Endothelial cell of umbilical vein (primary cell): ENCODE measurements around the gene CDK17.

Experiments
- EZH2 ChIP-seq: IDR thresholded peaks from 2 replicates; pipeline ENCODE4 v1.6.1; 2012; ENCODE audit warnings: borderline replicate concordance, low read depth, mild to moderate bottlenecking, moderate library complexity, low read length, inconsistent platforms; ENCODE audit not compliant: severe bottlenecking
- FOS ChIP-seq: IDR thresholded peaks from 2 replicates; pipeline ENCODE4 v1.6.1; 2011; ENCODE audit warnings: mild to moderate bottlenecking, low read length, moderate library complexity, borderline replicate concordance; ENCODE audit not compliant: insufficient read depth
- JUN ChIP-seq: IDR thresholded peaks from 2 replicates; pipeline ENCODE4 v1.6.1; 2011; ENCODE audit warnings: borderline replicate concordance, low read depth; ENCODE audit not compliant: insufficient read length, insufficient read depth
- MYC ChIP-seq: IDR thresholded peaks from one replicate; pipeline ENCODE4 v1.6.1; 2011; ENCODE audit warnings: mild to moderate bottlenecking, low read depth, low read length
- POLR2A ChIP-seq: IDR thresholded peaks from 2 replicates; pipeline ENCODE4 v1.6.1; 2012; ENCODE audit warnings: low read depth, mild to moderate bottlenecking, control low read depth, low read length
- POLR2AphosphoS5 ChIP-seq: IDR thresholded peaks from 2 replicates; pipeline ENCODE4 v1.6.1; 2012; ENCODE audit warnings: low read depth, mild to moderate bottlenecking, control low read depth, low read length, moderate library complexity; ENCODE audit not compliant: insufficient read depth
- TF ChIP-seq, protein P1 (sequence below), 2 donors: IDR thresholded peaks; 1 replicate in 1 of 2; 2 replicates in 1 of 2; pipeline ENCODE4 v1.5.1; 2011; ENCODE audit warnings: low read length in 2 of 2, mild to moderate bottlenecking in 2 of 2, moderate library complexity in 2 of 2, control low read depth in 1 of 2, inconsistent platforms in 1 of 2, low read depth in 1 of 2; ENCODE audit not compliant: insufficient read depth in 1 of 2; ENCODE audit errors: extremely low read depth in 1 of 2
- TF ChIP-seq, protein P2 (sequence below): IDR thresholded peaks from 2 replicates; pipeline ENCODE4 v1.6.1; 2011; ENCODE audit not compliant: insufficient read depth, insufficient read length

DNA sequence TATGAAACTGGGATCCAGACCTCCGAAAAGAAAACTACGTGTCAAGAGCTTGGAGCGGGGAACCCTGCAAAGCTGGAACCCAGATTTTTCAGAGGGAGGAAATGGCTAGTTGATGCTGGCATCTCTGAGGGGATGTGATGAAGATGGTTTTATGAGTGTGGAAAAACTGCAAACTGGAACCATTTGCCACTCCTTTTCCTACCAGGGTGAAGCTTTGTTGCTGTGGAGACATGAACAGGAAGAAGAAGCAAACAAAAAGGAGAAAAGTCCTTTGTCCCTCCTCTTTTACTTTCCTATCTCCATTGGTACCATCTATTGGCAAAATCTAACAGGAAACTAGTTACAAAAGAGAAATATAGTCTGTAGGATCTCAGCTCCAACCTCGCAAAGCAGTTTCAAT lies 39.2 kb downstream of the CDK17 start:
- TF ChIP-seq POLR2AphosphoS5 (no peak), EZH2 (no peak), POLR2A (peak; percentile 35), MYC (no peak), JUN (no peak), FOS (no peak)
- TF ChIP-seq, protein P1, sequence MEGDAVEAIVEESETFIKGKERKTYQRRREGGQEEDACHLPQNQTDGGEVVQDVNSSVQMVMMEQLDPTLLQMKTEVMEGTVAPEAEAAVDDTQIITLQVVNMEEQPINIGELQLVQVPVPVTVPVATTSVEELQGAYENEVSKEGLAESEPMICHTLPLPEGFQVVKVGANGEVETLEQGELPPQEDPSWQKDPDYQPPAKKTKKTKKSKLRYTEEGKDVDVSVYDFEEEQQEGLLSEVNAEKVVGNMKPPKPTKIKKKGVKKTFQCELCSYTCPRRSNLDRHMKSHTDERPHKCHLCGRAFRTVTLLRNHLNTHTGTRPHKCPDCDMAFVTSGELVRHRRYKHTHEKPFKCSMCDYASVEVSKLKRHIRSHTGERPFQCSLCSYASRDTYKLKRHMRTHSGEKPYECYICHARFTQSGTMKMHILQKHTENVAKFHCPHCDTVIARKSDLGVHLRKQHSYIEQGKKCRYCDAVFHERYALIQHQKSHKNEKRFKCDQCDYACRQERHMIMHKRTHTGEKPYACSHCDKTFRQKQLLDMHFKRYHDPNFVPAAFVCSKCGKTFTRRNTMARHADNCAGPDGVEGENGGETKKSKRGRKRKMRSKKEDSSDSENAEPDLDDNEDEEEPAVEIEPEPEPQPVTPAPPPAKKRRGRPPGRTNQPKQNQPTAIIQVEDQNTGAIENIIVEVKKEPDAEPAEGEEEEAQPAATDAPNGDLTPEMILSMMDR (IDR thresholded peaks at IDR 0.05; ENCODE audit: extremely low read depth in 1 of 2, insufficient read depth in 1 of 2, low read depth in 1 of 2, low read length in 2 of 2): no peak
- TF ChIP-seq, protein P2, sequence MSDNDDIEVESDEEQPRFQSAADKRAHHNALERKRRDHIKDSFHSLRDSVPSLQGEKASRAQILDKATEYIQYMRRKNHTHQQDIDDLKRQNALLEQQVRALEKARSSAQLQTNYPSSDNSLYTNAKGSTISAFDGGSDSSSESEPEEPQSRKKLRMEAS: no peak
